Measurements from ENCODE around the gene SCFD2. TPM values are rescaled to one million over a fixed set of nuclear protein-coding genes. Genes with fewer than 3 reads are reported as not detected.

The SCFD2 gene
- total RNA-seq, 1 donor from 2014 or later = 14.3 TPM

- Histone ChIP-seq H3K36me3 (no peaks in the 10 kb centered on the region), H3K9me3 (no peaks in the 10 kb centered on the region), H3K4me3 (no peak overlapping the region), H3K4me1 (peaks cover 3% of the 10 kb centered on the region), H3K27ac (no peak overlapping the region), H3K27me3 (no peaks in the 10 kb centered on the region)
- intact Hi-C loops (cut with DNase I) = no loop called here
- no peak for TF ChIP-seq CTCF (IDR thresholded peaks at IDR 0.05)
- ATAC-seq = no peak
- DNase-seq = no peak
Measured at GRCh38 chr4:53103481-53103880, 262.4 kb downstream of the SCFD2 start.

GRCh38 chr4:53101191-53101581 lies 264.7 kb downstream of the SCFD2 start:
- intact Hi-C loops (cut with DNase I) = no loop called here
- H3K27ac ChIP-seq = no peak overlapping the region
- no peaks in the 10 kb centered on the region for H3K36me3 ChIP-seq
- peaks cover 3% of the 10 kb centered on the region for H3K4me1 ChIP-seq
- H3K4me3 ChIP-seq = no peak overlapping the region
- no peak for ATAC-seq
- H3K27me3 ChIP-seq = no peaks in the 10 kb centered on the region
- H3K9me3 ChIP-seq = no peaks in the 10 kb centered on the region
- no peak for DNase-seq
- TF ChIP-seq CTCF (IDR thresholded peaks at IDR 0.05) = no peak

- no peak for DNase-seq
- peaks cover 3% of the 10 kb centered on the region for H3K4me1 ChIP-seq
- H3K4me3 ChIP-seq = no peak overlapping the region
- no peaks in the 10 kb centered on the region for H3K27me3 ChIP-seq
- intact Hi-C loops (cut with DNase I) = no loop called here
- no peak for ATAC-seq
- H3K36me3 ChIP-seq = no peaks in the 10 kb centered on the region
- H3K27ac ChIP-seq = no peak overlapping the region
- H3K9me3 ChIP-seq = no peaks in the 10 kb centered on the region
- TF ChIP-seq CTCF (IDR thresholded peaks at IDR 0.05) = no peak
Measured at GRCh38 chr4:53100501-53101190, 265.2 kb downstream of the SCFD2 start.

GRCh38 chr4:53098681-53099121 lies 267.2 kb downstream of the SCFD2 start:
- H3K4me1 ChIP-seq = peaks cover 3% of the 10 kb centered on the region
- DNase-seq (no peak), ATAC-seq (no peak)
- H3K36me3 ChIP-seq = no peaks in the 10 kb centered on the region
- H3K27ac ChIP-seq = no peak overlapping the region
- intact Hi-C loops (cut with DNase I) = no loop called here
- no peaks in the 10 kb centered on the region for H3K9me3 ChIP-seq
- no peak overlapping the region for H3K4me3 ChIP-seq
- no peaks in the 10 kb centered on the region for H3K27me3 ChIP-seq
- no peak for TF ChIP-seq CTCF (IDR thresholded peaks at IDR 0.05)

GRCh38 chr4:53094040-53094439 lies 271.8 kb downstream of the SCFD2 start:
- H3K9me3 ChIP-seq = no peaks in the 10 kb centered on the region
- no peak for ATAC-seq
- H3K36me3 ChIP-seq = no peaks in the 10 kb centered on the region
- no peak for TF ChIP-seq CTCF (IDR thresholded peaks at IDR 0.05)
- intact Hi-C loops (cut with DNase I) = no loop called here
- H3K4me3 ChIP-seq = no peak overlapping the region
- H3K27ac ChIP-seq = no peak overlapping the region
- H3K27me3 ChIP-seq = no peaks in the 10 kb centered on the region
- DNase-seq = no peak
- no peaks in the 10 kb centered on the region for H3K4me1 ChIP-seq
